AG10803 (cell line): Measurements from ENCODE around the gene CCR4.
"Not testable (repeated sequence)": the region's sequence is repeated elsewhere in the genome, so short reads cannot be mapped to it uniquely, and the experiment has no call there.

Experiments
- DNase-seq: peaks from one replicate; pipeline ENCODE4 v3.0.0; 2010; ENCODE audit warnings: low read depth
- H3K4me3 ChIP-seq: 2 replicates; pipeline ENCODE4 v1.5.1; 2011; ENCODE audit warnings: mild to moderate bottlenecking, low read length, control low read depth
- TF ChIP-seq, protein P1 (sequence below): conservative IDR thresholded peaks from 2 replicates; pipeline ENCODE4 v1.5.1; 2011; ENCODE audit warnings: mild to moderate bottlenecking, low read length, control low read depth, inconsistent platforms

The CCR4 gene

DNA sequence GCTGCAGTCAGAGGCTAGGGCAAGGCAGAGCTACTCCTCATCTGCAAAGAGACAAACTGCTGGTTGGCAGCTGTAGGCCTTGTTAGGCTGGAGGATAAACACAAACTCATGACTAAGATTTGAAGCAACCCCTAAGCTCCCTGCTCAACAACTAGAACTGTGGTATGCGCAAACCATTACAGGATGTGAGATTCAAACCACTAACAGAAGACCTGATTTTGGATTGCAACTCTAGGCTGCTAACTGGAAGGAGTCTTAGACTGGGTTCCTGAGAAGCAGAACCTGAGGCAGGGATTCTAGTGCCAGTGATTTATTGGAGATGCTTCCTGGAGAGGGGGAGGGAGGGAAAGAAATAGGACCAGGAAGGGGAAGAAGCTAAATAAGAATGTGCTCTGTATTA is 22.5 kb downstream of the CCR4 start:
- TF ChIP-seq, protein P1, sequence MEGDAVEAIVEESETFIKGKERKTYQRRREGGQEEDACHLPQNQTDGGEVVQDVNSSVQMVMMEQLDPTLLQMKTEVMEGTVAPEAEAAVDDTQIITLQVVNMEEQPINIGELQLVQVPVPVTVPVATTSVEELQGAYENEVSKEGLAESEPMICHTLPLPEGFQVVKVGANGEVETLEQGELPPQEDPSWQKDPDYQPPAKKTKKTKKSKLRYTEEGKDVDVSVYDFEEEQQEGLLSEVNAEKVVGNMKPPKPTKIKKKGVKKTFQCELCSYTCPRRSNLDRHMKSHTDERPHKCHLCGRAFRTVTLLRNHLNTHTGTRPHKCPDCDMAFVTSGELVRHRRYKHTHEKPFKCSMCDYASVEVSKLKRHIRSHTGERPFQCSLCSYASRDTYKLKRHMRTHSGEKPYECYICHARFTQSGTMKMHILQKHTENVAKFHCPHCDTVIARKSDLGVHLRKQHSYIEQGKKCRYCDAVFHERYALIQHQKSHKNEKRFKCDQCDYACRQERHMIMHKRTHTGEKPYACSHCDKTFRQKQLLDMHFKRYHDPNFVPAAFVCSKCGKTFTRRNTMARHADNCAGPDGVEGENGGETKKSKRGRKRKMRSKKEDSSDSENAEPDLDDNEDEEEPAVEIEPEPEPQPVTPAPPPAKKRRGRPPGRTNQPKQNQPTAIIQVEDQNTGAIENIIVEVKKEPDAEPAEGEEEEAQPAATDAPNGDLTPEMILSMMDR = no peak
- peak; percentile 9 for DNase-seq
- no peak overlapping the region for H3K4me3 ChIP-seq

- TF ChIP-seq, protein P1 = no peak
- no peak overlapping the region for H3K4me3 ChIP-seq
- no peak for DNase-seq
These were observed 24.6 kb downstream of the CCR4 start for GRCh38 chr3:32975891-32976595.

DNA sequence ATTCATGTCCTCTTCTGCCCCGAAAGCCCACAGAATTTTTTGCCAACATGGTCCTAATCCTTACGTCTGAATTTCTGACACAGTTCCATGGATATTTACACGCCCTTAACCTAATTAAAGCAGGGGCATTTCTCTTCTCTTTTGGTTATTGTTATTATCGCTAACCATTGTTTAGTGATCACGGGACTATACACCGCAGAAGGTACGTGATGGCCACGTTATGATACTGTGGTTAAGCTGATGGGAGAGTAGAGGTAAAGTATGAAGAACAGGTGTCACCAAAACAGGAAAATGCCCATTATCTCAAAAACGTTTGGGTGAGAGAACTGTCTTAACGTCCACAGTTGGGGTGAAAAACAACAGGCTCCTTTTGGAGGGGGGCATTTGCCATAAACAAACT is 26.4 kb downstream of the CCR4 start:
- H3K4me3 ChIP-seq = no peak overlapping the region
- no peak for DNase-seq
- TF ChIP-seq, protein P1 = no peak

DNA sequence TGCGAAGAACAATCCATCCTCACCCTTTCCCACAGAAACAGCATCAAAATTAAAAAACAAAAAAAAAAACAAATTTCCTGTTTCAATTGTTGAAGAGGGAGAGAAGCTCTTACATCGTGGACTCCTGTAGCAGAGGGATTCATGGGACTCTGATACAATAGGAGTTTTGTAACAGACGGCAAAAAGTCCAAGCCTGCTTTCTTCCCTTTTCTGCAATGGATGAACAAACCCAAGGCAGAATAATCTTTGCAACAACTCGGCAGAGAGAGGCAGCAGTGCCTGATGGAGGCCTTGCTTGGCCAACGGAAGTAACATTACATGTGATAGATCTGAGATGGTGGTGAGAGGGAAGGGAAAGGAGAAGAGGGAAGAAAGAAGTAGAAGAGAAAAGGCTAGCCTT is 26.9 kb downstream of the CCR4 start:
- H3K4me3 ChIP-seq = no peak overlapping the region
- no peak for DNase-seq
- TF ChIP-seq, protein P1 = no peak

GRCh38 chr3:32983124-32983523 is 31.7 kb downstream of the CCR4 start:
- no peak overlapping the region for H3K4me3 ChIP-seq
- DNase-seq = no peak
- TF ChIP-seq, protein P1 = no peak

GRCh38 chr3:32984918-32985317 is 33.5 kb downstream of the CCR4 start:
- H3K4me3 ChIP-seq, DNase-seq: not testable (repeated sequence)

DNA sequence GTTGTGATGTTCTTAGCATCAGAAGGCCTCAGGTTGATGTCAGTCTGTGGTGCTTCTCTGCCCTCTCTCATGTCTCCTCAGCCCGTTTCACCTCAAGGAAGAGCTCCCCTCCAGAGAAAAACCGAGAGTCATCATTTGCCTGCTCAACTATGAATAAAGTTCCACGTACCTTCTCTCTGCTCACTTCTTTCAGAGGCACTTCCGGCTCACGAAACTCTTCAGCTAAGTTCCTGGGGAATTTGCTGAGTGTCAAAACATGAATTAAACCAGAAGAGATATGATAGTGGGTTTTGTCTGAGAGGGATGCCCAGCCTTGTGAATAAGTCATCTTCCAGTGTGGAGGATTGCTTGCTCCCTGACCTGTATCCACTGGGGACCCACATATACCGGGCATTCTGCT is 37.7 kb downstream of the CCR4 start:
- no peak overlapping the region for H3K4me3 ChIP-seq
- TF ChIP-seq, protein P1 = no peak
- DNase-seq = no peak
